Measurements from ENCODE around the gene RBM4.
"Not testable (repeated sequence)": the region's sequence is repeated elsewhere in the genome, so short reads cannot be mapped to it uniquely, and the experiment has no call there.

DNA sequence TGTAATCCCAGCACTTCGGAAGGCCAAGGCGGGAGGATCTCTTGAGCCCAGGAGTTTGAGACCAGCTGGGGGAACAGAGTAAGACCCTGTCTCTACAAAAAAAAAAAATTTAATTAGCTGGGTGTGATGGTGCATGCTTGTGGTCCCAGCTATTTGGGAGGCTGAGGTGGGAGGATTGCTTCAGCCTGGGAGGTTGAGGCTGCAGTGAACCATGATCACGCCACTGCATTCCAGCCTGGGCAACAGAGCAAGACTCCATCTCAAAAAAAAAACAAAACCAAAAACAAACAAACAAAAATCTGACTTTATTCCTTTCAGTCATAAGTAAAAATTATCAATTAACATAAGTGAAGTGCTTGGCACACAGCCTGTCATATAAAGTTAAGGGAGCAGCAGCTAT is 31.9 kb upstream of the RBM4 start:
- TF ChIP-seq, protein P1, sequence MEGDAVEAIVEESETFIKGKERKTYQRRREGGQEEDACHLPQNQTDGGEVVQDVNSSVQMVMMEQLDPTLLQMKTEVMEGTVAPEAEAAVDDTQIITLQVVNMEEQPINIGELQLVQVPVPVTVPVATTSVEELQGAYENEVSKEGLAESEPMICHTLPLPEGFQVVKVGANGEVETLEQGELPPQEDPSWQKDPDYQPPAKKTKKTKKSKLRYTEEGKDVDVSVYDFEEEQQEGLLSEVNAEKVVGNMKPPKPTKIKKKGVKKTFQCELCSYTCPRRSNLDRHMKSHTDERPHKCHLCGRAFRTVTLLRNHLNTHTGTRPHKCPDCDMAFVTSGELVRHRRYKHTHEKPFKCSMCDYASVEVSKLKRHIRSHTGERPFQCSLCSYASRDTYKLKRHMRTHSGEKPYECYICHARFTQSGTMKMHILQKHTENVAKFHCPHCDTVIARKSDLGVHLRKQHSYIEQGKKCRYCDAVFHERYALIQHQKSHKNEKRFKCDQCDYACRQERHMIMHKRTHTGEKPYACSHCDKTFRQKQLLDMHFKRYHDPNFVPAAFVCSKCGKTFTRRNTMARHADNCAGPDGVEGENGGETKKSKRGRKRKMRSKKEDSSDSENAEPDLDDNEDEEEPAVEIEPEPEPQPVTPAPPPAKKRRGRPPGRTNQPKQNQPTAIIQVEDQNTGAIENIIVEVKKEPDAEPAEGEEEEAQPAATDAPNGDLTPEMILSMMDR (IDR thresholded peaks at IDR 0.05) = not testable (repeated sequence)
- TF ChIP-seq EP300 (IDR thresholded peaks at IDR 0.05) = not testable (repeated sequence)

Measured in tibial nerve (tissue), 4 donors.